HG02763 (cell line): ENCODE data around the gene SMG6.
"Not testable (repeated sequence)": the region's sequence is repeated elsewhere in the genome, so short reads cannot be mapped to it uniquely, and the experiment has no call there.

Experiments
- ATAC-seq: cut with Tn5 transposase; IDR thresholded peaks from one replicate; pipeline ENCODE4 v1.9.1; 2021; ENCODE audit warnings: mild to moderate bottlenecking, moderate library complexity; ENCODE audit not compliant: unreplicated experiment

The SMG6 gene

DNA sequence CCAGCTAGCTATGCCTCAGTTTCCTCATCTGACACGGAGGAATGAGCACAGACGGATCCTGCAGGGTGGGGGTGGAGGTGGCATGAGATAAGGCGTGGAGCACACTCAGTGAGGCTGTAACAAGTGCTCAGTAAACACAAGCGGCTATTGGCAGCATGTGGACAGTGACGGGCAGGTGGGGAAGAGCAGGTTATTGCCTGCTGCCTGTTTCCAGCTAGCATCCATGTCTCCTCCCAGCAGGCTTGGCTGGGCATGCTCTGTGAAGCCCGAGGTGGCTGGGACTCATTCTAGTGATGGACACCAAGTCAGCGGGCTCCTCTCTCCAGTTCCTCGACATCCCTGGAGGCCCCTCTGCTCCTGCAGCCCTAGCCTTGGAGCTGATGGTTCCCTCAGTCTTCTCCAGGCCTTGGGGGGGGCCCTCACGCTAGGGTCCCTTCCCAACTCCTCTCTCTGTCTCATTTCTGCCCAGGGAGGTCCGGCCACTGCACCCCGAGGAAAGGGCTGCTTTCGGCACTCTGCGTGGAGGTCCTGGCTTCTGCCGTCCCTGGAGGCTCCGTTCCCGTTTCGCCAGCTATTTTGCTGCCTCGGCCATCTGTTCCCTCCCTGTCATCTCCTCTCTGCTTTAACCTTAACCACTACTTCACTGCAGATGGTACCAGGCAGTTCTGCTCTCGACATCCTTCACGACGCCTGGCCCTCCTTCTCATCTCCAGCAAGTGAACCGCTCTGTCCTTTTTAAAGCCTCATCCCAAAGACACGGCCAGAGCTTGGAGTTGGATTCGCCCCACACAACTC lies 284.7 kb downstream of the SMG6 start:
- no peak for ATAC-seq

DNA sequence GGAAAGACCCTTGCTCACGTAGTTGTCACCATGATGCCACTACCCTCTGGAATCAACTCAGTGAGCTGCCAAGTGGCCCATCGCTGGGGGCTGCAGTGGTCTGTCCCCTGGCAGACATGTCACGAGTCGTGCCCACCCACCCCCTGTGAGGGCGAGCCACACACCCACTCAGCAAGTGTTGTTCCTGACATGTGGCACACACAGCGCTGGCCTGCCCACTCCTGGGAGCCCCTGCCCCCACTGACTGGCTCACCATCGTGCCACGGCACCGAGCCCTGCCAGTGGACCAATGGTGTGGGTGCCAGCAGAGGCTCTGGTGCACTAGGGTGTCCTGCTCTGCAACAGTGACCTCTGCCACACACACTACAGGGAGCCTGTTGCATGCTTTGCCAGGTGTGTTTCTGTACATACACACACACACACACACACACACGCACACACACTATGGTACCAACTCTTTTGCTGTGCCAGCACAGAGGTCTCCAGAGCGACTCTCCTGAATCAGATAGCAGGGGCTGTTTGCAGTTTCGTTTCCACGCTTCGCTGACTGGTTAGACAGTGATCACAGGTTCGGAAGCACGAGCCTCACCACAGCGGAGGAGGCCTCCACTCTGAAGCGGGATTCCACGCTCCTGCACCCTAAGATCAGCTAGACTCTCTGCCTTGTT lies 286.2 kb downstream of the SMG6 start:
- no peak for ATAC-seq

DNA sequence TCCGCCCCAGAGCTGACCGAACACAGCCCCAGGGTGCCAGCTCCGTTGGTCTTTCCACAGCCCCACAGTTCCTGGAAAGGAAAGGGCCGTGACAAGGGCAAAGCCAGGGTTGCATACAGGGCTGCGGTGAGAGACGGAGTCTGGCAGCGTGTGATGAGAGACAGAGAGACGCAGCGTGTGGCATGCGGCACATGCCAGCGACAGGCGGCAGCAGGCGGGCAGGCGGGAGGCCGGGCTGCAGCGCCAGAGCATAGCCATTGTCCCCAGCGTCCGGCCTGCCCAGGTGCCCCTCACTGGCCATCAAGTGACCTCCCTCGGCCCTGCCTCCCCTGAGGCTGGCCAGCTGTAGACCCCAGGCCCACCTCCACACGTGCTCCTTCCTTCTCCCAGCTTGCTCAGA lies 287.1 kb downstream of the SMG6 start:
- no peak for ATAC-seq

DNA sequence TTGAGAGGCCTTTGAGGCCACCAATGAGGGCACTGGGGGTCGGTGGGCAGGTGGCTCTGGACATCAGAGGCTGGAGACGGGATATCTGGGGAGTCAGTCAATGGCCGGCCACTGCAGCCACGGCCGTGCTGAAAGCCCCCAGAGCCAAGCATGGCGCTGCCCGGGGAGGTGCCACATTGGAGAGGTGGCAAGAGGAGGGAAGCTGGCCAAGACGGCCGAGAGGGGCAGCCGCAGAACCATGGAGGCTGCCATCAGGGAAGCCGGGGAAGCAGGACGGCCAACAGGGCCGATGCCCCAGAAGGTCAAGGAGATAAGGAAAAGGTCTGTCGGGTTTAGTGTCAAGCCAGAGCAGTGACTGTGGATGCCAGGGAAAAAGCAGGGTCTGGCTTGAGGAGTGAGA lies 288.3 kb downstream of the SMG6 start:
- ATAC-seq, result no peak

DNA sequence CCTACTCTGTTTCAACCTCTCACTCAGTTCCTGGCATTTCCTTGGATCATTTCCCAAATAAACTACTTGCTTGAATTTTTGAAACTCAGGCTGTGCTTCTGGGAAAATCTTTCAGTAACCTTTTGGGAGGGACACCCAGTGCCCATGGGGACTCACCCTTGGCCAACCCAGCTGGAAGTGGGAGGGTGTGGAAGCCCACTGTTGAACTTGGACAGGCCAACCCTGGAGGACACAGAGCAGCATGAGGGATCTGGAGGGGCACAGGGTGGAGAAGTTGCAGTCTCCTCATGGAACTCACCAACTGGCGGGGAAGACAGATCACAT lies 289.6 kb downstream of the SMG6 start:
- ATAC-seq, result no peak

DNA sequence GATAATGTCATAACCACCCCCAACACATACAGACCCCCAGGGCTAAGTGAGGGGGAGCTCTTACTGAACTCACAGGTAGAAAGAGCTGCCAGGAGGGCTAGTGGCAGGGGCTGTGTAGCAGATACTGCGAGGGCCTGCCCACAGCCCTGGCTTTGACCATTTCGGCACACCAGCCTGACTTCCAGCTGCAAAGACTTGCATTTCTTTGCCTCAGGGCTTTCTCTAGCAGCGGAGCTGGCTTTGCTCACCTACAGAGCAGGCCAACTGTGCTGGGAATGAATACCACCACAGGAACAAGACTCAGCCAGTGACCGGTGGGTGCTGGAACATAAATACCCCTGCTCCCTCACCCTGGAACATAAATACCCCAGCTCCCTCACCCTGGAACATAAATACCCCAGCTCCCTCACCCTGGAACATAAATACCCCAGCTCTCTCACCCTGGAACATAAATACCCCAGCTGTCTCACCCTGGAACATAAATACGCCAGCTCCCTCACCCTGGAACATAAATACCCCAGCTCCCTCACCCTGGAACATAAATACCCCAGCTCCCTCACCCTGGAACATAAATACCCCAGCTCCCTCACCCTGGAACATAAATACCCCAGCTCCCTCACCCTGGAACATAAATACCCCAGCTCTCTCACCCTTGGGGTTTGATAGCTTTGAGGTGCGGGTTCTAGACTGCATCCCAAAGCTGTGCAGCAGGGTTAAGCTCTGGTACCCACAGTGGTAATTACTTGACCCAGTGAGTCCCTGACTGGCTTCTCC lies 290.2 kb downstream of the SMG6 start:
- ATAC-seq, result not testable (repeated sequence)

DNA sequence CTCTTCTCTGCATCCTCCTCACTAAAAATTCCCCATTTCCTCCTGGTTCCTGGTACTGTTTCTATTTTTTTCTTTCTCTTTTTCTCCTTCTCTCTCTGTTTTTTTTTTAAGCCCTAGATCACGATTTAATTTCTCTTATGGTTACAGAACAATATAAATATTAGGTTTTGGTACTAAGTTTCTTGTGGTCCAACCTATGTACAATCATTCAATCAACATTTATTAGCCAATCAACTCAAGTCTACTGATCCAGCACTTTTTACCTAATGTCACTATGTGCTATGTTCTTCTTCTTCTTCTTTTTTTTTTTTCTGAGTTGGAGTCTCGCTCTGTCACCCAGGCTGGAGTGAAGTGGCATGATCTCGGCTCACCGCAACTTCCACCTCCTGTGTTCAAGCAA lies 291.1 kb downstream of the SMG6 start:
- ATAC-seq, result no peak

DNA sequence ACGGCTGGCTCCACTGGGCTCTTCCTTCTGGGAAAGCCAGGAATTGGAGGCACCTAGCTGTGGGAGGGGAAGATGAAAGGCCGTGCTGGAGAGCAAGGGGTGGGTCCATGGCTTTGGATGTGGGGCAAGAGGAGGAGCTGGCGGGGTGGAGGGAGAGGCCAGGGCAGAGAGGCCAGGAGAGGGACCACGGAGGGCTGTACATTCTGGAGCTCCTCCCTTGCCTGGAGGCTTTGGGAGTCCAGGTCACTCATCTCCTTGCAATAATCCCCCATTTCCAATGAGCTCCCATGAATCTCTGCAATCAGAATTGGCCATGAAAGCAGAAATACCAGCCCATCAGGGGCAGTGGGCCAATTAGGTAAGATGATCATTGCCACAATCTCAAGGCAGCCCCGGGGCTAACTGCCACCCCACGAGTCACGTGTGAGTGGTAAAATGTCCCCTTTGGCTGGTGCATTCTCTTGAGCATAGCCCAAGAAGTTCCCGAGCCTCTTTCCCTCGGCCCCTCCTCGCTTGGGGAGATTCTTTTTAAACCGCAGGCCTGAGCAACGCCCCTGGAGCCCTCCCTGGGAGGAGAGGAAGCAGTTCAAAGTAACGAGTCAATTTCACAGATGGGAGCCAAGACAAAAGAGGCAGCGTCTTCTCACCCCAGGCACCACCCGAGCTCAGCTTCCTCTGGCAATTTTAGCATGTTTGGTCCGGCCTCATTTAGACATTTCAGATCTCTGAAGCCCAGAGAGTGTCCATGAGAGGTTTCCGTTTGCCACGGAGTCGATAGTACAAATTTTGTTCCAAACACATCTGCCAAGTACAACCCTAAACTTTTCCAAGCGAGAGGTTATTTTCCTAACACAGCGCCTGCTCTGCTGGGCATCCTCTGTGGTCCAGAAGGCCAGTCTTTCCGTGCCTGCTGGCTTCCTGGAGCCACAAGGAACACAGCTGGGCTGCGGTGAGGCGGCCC lies 291.9 kb downstream of the SMG6 start:
- no peak for ATAC-seq
